ENCODE measurements around the gene EED.

The EED gene

DNA sequence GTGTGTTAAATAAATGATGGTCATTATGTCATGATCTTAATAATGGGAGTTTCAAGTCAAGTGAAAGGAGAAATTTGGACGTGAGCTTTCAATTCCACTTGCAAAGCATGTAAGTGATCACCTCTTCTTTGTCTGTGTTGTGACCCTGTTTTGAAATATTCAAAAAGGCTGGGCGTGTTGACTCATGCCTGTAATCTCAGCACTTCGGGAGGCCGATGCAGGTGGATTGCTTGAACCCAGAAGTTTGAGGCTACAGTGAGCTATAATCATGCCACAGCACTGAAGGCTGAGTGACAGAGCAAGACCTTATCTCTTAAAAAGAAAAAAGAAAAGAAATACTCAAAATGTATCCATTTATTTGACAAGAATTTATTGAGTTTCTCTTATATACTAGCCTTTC, 32.9 kb upstream of the EED start:
- TF ChIP-seq CTCF (IDR thresholded peaks at IDR 0.05; ENCODE audit: low read depth, low read length, poor library complexity, severe bottlenecking) (no peak), EZH2phosphoT487 (IDR thresholded peaks at IDR 0.05; ENCODE audit: borderline replicate concordance, low read length) (no peak)
- H3K4me3 ChIP-seq (ENCODE audit: low read length): no peak overlapping the region
- H4K20me1 ChIP-seq (ENCODE audit: control insufficient read depth, insufficient read depth, low read depth, low read length): no peaks in the 10 kb centered on the region
- no peaks in the 10 kb centered on the region for H3K9me2 ChIP-seq (replicated peaks; ENCODE audit: control insufficient read depth, low read length)
- no peaks in the 10 kb centered on the region for H3K79me2 ChIP-seq (ENCODE audit: control insufficient read depth, low read length)
- no peak overlapping the region for H3K4me2 ChIP-seq (ENCODE audit: low read length)
- no peaks in the 10 kb centered on the region for H3K4me1 ChIP-seq (ENCODE audit: control insufficient read depth, low read length)
- no peaks in the 10 kb centered on the region for H3F3A ChIP-seq (ENCODE audit: control insufficient read depth, insufficient read depth)
- no peak overlapping the region for H3K27ac ChIP-seq (ENCODE audit: low read depth, low read length)
- no peaks in the 10 kb centered on the region for H3K36me3 ChIP-seq (ENCODE audit: control insufficient read depth, low read length)
- no peaks in the 10 kb centered on the region for H3K9me3 ChIP-seq (ENCODE audit: control insufficient read depth, insufficient read depth, low read length)
- no peaks in the 10 kb centered on the region for H3K27me3 ChIP-seq (ENCODE audit: control insufficient read depth, low read length)

GRCh38 chr11:86212019-86212611, 32.4 kb upstream of the EED start:
- H3K27me3 ChIP-seq (ENCODE audit: control insufficient read depth, low read length): no peaks in the 10 kb centered on the region
- no peak for TF ChIP-seq EZH2phosphoT487 (IDR thresholded peaks at IDR 0.05; ENCODE audit: borderline replicate concordance, low read length)
- no peak for TF ChIP-seq CTCF (IDR thresholded peaks at IDR 0.05; ENCODE audit: low read depth, low read length, poor library complexity, severe bottlenecking)
- H3K36me3 ChIP-seq (ENCODE audit: control insufficient read depth, low read length): no peaks in the 10 kb centered on the region
- H3K9me2 ChIP-seq (replicated peaks; ENCODE audit: control insufficient read depth, low read length): no peaks in the 10 kb centered on the region
- H3K4me3 ChIP-seq (ENCODE audit: low read length): no peak overlapping the region
- no peak overlapping the region for H3K27ac ChIP-seq (ENCODE audit: low read depth, low read length)
- H3K4me1 ChIP-seq (ENCODE audit: control insufficient read depth, low read length): no peaks in the 10 kb centered on the region
- no peaks in the 10 kb centered on the region for H4K20me1 ChIP-seq (ENCODE audit: control insufficient read depth, insufficient read depth, low read depth, low read length)
- no peaks in the 10 kb centered on the region for H3K9me3 ChIP-seq (ENCODE audit: control insufficient read depth, insufficient read depth, low read length)
- no peaks in the 10 kb centered on the region for H3F3A ChIP-seq (ENCODE audit: control insufficient read depth, insufficient read depth)
- no peak overlapping the region for H3K4me2 ChIP-seq (ENCODE audit: low read length)
- no peaks in the 10 kb centered on the region for H3K79me2 ChIP-seq (ENCODE audit: control insufficient read depth, low read length)

DNA sequence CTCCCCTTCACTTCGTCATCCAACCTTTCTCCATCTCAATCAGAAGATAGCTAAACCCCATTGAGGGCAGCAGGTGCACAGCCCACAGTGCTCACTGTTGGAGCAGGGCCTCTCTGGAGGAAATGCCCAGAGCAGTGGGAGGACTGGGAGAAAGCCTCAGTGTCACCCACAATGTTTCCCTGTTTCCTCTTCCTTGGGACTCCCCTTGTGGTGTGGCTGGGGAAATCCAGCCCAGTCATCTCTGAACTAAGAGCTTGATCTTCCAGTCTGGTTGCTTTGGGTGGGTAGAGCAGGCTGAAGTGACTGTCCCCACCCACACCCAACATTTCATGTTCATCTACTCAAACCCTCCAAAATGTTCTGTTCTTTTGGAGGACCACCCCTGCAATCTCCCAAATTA, 29.8 kb upstream of the EED start:
- H3K9me2 ChIP-seq (replicated peaks; ENCODE audit: control insufficient read depth, low read length): no peaks in the 10 kb centered on the region
- H3K4me2 ChIP-seq (ENCODE audit: low read length): no peak overlapping the region
- H3K79me2 ChIP-seq (ENCODE audit: control insufficient read depth, low read length): no peaks in the 10 kb centered on the region
- H4K20me1 ChIP-seq (ENCODE audit: control insufficient read depth, insufficient read depth, low read depth, low read length): no peaks in the 10 kb centered on the region
- no peaks in the 10 kb centered on the region for H3F3A ChIP-seq (ENCODE audit: control insufficient read depth, insufficient read depth)
- no peak overlapping the region for H3K4me3 ChIP-seq (ENCODE audit: low read length)
- no peaks in the 10 kb centered on the region for H3K36me3 ChIP-seq (ENCODE audit: control insufficient read depth, low read length)
- no peak overlapping the region for H3K27ac ChIP-seq (ENCODE audit: low read depth, low read length)
- H3K27me3 ChIP-seq (ENCODE audit: control insufficient read depth, low read length): no peaks in the 10 kb centered on the region
- no peaks in the 10 kb centered on the region for H3K9me3 ChIP-seq (ENCODE audit: control insufficient read depth, insufficient read depth, low read length)
- peaks cover 19% of the 10 kb centered on the region for H3K4me1 ChIP-seq (ENCODE audit: control insufficient read depth, low read length)
- TF ChIP-seq EZH2phosphoT487 (IDR thresholded peaks at IDR 0.05; ENCODE audit: borderline replicate concordance, low read length) (no peak), CTCF (IDR thresholded peaks at IDR 0.05; ENCODE audit: low read depth, low read length, poor library complexity, severe bottlenecking) (no peak)

Data from DOHH2 (cell line).